H1 (cell line): ENCODE data around the gene SLC25A39. TPM values are rescaled to one million over a fixed set of nuclear protein-coding genes. Genes with fewer than 3 reads are reported as not detected.

Experiments used
- EZH2 ChIP-seq: fragments of 200-600 bp; sonication (generic); IDR thresholded peaks from 2 replicates; pipeline ENCODE4 v1.7.1; 2012; ENCODE audit warnings: low read depth, mild to moderate bottlenecking, moderate library complexity, low read length, inconsistent platforms; ENCODE audit not compliant: severe bottlenecking
- KDM1A ChIP-seq: fragments of 200-600, 300-600 bp; sonication (generic); IDR thresholded peaks from 2 replicates; pipeline ENCODE4 v1.7.1; 2016; ENCODE audit warnings: mild to moderate bottlenecking, low read length, borderline replicate concordance
- polyA plus RNA-seq, 7 experiments: library from polyadenylated mRNA; depleted of rRNA in 3 of 7; stranded (reverse) in 5 of 7; unstranded in 2 of 7; fragments of >200 nt in 5 of 7; fragments of 200-250 nt in 2 of 7; gene quantifications; 1 replicate in 5 of 7; 2 replicates in 1 of 7; 4 replicates in 1 of 7; pipeline versions ENCODE4 v1.2.1 to v1.2.3, GENCODE V29; 2011 to 2013; ENCODE audit warnings: missing spikeins in 2 of 7, mixed read lengths in 2 of 7
- total RNA-seq: library from RNA; stranded (reverse); fragmentation: NEBNext Ultra II Directional; extraction: Animal tissue kit (Norgen Biotek cat#: 25700); gene quantifications from 2 replicates; pipeline ENCODE4 v1.2.1, GENCODE V29; 2021

SLC25A39 gene
- total and polyA plus RNA-seq, 2 of the 8 experiments (the other 6 are each of a cell fraction or from before 2014, with no cell fraction given): 200 to 291 TPM

DNA sequence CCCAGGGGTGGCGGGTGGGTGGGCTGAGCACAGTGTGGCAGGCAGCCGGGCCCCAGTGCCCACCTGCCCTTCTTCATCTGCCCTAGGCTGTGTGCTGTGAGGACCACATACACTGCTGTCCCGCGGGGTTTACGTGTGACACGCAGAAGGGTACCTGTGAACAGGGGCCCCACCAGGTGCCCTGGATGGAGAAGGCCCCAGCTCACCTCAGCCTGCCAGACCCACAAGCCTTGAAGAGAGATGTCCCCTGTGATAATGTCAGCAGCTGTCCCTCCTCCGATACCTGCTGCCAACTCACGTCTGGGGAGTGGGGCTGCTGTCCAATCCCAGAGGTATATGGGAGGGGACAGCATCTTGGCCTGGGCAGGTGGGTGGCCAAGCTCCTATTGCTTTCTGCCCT is 26.8 kb upstream of the SLC25A39 start (continued):
- TF ChIP-seq KDM1A (no peak), EZH2 (no peak)
